Stimulated activated CD8-positive, alpha-beta memory T cell treated with anti-CD3 and anti-CD28 coated beads, Interleukin-12 subunit alpha, Interleukin-12 subunit beta, amount 100 ng/mL, for 24 hours (primary cell): ENCODE measurements around the gene DLGAP1.
A peak's percentile ranks its signal among the peaks of the same experiment; 100 is the strongest.
"Not testable (repeated sequence)": the region's sequence is repeated elsewhere in the genome, so short reads cannot be mapped to it uniquely, and the experiment has no call there.

Source experiments
- DNase-seq: peaks from one replicate; pipeline ENCODE4 v3.0.0-alpha.2; 2020; ENCODE audit errors: extremely low read depth

Gene DLGAP1

DNA sequence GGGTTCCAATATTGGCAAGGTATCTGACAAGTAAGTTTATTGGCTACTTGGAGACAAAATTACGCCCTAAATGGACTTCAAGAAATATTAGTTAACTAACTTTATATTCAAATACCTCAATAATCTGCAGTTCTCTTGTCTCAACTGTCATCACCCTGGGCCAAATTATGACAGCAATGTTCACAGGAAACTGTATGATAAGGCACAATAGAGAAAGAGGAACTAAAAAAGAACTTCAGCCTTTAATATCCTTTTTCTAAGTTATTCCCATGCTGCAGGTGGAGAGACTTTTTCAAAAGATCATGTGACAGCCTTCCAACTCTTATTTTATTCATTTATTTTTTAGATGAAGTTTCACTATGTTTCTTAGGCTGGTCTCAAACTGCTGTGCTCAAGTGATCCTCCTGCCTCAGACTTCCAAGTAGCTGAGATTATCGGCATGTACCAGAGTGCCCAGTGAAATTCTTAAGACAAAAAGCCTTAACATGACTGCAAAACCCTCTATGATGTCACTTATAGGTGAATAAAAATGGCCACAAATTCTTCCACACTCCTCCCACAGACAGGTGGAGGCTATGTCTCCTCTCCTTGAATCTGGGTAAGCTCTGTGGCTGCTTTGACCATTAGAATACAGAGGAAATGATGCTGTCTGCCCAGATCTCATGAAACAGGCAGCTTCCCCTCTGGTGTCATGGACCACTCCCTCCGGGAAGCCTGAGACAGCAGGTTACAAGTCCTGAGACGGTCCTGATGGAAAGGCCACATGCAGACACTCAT lies 794.2 kb downstream of the DLGAP1 start:
- no peak for DNase-seq

DNA sequence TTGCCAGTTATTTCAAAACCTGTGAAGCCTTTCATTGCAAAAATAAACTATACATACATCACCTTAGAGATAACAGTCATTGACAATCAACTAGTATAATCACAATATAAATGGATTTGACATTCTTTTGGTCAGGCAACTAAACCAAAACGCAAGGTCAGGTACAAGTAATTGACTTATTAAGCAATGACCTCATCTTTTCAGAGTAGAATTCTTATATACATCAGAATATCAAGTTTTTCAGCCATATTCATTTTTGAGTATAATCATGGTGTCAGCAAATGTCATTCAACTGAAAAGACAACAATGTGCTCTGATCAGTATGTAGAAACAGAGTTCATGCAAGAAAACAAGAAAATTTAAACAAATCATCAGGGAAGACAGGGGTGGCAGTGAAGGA lies 796.6 kb downstream of the DLGAP1 start:
- DNase-seq: no peak

DNA sequence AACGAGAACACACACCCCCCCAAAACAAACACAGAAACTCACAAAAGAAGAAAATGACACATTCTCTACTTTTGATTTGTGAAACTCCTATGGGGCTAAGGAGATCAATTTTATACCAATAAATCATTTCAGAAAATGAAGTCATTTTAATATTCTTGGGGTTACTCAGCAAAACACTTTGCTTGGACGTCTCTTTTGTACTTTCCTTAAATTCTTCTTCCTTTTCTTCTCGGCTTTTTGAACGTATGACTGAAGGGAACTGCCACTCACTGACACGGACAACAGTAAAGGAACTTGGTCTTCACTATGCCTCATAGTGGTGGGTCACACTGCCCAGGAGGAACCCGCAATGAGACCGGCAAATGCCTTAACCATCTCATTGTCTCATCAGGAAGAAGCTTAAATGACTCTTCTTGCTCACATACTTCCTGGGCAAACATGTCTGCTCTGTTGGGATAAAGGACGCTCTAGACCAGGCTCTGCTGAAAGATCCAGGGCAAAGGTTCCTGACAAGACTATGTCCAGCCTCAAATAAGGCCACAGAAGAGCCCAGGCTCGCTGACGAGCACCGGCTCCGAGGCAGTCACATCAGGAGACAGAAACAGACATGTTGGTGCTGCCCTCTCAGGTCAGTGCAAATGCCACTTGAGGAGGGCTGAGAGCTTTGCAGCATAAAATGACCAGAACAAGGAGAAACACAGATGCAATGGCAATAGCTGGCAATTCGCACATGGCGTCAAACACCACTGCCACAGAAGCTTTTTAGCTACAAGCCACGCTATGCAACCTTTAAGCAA lies 799.7 kb downstream of the DLGAP1 start:
- DNase-seq: no peak

DNA sequence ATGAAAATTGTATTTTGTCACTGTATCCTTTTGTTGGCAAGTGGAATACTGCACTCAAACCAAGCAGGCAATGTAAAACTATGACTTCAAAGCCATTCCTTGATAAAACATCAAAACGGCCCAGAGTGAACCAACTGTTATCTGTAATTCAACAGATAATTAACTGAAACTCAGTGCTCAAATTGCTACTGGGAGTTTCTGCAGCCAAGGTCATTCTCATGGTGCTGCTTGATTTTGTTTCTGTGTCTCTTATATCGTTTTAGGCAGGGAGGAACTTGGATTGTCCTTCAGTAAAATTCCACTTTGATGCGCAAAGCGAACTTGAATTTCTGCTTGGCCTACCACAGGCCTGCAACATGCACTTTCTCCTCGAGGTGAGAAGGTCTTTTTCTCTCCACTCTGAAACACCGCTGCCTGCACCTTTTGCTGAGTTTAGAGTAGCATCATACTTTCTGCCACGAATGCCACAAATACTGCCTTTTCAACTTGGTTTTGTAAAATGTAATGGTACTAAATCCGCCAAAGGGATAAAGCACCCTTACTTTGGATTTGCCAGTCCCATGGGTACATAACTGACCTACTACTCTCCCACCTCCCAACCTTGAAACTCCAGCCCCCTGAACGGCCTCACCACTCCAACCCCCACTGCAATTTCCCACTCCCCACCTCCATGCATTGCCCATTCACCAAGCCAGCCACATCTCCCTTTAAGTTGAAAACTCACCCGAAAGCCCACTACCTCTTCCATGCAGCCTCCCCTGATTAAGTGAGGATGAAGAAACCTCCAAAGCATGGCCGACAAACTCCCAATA lies 800.5 kb downstream of the DLGAP1 start:
- no peak for DNase-seq

DNA sequence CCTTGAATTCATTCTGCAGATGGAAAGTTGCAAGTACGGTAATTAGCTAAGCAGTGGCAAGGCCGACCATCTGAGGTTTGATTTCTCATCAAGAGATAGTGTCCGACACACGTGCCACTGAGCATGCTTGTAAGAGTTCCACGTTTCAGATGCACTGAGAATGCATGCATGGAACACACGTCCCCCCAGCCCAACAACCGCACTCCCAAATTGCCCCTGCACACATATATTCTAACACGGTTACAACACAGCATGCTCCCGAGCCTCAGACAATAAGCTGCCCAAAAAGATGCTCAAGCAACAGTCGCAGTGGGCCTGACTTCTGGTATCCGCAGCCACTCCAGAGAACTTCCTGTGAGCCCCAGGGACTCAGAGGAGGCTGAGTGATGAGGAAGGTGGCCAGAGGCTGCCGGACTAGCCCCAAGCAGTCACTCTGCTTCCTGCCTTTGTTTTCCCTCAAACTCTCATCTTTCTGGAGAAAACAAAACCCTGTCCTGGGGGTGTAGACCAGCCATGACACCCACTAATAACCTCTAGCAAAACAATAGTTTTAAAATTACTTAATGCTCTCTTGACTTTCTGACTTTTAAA lies 801.2 kb downstream of the DLGAP1 start:
- DNase-seq: no peak

DNA sequence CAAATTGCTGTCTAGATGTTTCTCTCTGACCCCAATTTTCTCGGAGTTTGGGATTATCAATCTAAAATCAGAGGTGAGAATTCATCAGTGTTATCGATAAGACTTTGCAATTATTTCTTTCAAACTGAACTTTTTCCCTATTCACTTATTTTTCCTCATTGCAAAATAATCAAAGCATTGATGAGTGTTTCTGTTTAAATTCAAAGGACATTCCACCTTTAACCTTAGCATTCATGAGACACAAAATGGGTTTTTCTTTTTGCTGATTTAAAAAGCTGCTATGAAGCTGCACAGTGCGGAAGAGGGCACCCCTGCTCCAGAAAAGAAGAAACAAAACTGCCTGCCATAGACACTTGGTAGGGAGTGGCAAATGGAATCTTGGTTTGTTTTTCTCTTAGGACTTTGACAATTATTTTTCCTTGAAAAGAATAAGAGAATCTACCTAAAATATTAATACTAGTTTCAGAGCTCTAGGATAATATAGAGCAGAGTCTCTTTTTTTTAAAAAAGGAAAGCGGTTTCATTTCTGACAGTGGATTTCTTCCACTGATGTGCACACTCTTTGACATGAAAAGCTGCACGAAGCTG lies 801.8 kb downstream of the DLGAP1 start:
- DNase-seq: no peak

DNA sequence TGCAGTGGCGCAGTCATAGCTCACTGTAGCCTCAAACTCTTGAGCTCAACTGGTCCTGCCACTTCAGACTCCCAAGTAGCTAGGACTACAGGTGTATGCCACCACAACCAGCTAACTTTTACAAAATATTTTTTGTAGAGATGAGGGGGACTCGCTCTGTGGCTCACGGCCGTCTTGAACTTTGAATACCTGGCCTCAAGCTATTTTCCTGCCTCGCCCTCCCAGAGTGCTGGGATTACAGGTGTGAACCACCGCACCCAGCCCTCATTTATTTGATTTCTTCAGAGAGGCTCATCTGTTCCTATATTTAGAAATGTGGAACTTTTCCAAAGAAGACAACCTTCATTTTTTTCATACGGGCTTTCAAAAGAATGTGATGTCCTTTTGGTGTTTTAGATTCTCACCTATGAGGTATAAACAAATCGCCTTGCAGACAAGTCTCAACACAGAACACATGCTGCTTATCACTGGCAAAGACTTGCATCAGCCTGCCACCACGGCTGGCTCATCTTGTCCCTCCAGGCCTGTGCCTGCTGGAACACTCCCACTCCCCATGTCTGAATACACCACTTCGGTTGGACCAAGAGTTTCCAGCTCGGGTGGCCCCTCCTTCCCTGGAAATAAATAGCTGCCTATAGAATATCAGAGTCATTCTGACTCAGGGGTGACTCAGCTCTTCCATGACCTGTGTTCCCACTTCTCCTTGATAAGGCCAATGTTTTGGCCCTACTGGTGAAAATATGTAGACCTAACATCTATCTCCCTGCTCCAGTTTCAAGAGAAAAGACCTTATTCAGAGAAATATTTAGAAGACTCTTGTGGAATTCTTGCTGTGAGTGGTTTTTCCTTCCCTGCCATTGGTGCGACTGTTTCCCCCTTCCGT lies 802.5 kb downstream of the DLGAP1 start:
- DNase-seq: peak; percentile 40

DNA sequence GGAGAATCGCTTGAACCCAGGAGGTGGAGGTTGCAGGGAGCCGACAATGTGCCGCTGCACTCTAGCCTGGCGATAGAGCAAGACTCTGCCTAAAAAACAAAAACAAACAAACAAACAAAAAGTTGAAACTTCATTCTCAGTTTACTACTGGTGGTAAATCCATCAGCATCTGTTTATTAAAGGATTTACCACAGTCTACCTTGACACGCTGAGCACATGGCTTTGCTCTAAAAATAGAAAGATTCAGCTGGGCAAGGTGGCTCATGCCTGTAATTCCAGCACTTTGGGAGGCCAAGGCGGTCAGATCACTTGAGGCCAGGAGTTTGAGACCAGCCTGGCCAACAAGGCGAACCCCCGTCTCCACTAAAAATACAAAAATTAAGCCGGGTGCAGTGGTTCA lies 803.8 kb downstream of the DLGAP1 start:
- DNase-seq: no peak

DNA sequence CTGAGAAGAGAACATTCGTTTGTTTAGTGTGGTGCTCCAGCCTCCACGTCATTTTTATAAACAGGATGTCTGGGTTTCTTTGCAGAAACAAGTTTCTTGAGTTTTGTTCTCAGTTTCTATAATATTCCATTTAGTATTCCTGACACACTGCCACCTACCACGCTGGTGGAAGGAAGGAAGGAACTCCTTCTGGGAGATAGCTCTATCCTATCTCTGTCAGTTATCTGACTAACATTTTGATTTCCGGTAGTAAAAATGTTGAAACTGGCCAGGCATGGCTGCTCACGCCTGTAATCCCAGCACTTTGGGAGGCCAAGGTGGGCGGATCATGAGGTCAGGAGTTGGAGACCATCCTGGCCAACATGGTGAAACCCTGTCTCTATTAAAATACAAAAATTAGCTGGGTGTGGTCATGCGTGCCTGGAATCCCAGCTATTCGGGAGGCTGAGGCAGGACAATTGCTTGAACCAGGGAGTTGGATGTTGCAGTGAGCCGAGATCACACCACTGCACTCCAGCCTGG lies 804.5 kb downstream of the DLGAP1 start:
- not testable (repeated sequence) for DNase-seq

DNA sequence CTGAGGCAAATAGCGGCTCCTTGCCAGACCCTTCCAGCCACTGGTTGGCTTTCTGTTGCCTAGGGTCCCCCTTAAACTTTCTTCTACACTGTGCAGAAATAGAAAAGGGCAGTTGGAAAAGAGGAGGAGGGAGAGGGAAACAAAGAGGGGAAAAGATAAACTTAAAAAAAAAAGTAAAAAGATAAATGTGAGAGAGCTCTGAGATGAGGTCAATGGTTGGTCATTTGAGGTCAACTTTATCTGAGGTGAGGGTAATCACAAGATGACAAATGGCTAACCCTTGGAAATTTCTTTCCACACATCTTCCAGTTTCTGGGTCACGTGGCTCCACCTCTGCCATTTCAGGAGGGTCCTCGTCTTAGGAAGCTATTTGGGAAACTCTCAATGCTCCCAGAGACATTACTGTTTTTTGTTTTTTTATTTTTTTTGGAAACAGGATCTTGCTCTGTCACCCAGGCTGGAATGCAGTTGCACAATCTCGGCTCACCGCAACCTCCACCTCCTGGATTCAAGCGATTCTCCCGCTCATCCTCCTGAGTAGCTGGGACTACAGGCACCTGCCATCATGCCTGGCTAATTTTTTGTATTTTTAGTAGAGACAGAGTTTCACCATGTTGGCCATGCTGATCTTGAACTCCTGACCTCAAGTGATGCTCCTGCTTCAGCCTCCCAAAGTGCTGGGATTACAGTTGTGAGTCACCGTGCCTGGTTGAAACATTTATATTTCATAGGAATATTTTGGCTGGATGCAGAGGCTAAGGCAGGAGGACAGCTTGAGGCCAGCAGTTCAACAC lies 805.3 kb downstream of the DLGAP1 start:
- DNase-seq: no peak

DNA sequence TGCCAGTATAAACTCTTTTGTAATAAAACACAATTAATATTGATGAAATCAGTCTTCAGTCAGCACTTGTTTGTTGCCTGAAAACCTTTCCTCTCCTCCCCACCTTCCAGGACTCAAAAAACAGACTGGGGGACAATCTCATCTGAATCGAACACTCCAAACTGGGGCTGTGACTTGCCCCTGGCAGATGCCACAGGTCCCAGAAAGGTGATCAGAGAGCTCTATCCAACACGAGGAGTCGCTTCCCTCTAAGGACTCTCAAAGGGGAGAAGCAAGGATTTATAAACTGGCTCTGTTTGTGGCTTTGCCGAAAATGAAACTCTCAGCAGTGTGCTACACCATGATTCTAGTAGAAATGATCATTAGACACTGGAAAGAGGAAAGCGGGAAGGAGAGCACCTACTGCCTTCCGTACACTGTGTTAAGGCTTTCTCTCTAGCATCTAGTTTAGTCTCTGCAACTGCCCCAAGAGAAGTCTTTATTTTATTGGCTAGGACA lies 805.9 kb downstream of the DLGAP1 start:
- no peak for DNase-seq

DNA sequence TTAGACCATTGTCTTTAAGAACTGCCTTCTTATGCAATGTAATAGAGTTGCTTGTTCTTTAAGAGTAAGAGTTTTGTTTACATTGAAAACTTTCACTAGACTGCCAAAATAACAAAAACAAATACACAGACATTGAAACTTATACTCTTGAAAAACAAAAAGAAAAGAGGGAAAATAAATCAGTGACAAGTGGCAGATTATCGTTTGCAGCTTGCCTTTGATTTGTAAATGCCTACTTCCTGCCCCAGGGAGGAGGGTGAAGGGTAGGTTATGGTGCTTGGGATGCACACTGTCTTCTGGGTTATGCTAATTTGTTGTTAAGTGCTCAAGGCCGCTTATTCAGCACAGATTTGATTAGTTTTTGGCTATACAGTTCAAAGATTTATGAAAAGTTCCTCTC lies 806.5 kb downstream of the DLGAP1 start:
- no peak for DNase-seq

DNA sequence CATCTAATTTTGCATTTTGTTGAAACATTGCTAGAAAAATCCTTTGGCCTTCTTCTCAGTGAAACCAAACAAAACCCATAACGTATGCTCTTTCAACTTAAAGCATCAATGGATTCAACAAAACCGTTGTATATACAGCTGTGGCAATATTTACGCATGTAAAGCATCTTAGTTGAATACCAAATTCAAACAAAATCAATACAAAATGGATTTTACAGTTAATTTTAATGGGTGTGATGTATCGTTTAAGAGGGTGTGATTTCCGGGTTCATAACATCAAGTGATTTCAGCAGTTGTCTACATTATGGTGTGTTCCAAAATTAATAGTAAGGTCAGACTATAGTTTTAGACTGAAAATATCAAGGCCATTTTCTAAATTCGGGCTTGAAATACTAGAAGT lies 806.9 kb downstream of the DLGAP1 start:
- DNase-seq: no peak

DNA sequence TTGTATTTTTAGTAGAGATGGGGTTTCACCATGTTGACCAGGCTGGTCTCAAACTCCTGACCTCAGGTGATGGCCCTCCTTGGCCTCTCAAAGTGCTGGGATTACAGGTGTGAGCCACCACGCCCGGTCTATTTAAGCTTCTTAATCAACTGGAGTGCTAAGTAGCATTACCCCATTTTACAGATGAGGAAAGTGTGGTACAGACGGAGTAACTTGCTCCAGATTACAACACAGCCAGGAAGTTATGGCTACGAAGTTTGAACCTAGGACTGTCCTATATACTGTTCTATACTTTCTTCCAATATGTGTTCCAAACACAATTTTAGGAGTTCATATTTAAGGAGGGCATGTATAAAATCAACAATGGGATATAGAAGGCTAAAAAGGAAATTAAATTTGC lies 807.5 kb downstream of the DLGAP1 start:
- DNase-seq: no peak

DNA sequence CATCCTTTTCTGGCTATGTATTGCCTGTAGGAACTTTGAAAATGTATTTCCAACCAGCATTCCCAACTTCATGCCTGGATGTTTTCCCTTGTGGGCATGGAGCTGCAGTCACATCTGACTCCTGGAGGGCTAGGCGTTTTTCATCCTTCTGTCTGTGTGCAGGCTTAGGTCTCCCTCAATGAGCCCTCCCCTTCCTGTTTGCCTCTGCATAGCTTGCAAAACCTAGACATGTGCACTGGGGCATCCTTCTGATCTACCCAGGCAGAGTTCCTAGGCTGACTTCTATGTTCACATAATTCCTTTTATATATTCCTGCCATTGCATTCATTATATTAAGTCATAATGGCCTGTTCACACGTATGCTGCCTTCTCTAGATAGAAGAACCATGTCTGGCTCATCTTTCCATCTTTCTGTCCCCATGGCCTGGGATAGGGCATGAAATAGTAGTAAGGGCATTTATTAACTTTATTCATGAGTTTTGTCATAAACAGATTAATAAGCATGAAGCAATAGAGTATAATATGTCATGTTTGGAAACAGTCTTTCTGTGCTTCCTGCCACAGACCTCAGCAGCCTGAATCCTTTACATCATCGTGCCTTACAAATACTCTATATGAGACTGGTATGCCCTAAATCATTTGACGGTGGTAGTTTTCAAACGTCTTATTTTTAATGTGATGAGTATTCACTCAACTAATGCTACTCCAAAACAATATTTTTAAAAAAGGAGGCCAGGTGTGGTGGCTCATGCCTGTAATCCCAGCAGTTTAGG lies 809.5 kb downstream of the DLGAP1 start:
- no peak for DNase-seq

DNA sequence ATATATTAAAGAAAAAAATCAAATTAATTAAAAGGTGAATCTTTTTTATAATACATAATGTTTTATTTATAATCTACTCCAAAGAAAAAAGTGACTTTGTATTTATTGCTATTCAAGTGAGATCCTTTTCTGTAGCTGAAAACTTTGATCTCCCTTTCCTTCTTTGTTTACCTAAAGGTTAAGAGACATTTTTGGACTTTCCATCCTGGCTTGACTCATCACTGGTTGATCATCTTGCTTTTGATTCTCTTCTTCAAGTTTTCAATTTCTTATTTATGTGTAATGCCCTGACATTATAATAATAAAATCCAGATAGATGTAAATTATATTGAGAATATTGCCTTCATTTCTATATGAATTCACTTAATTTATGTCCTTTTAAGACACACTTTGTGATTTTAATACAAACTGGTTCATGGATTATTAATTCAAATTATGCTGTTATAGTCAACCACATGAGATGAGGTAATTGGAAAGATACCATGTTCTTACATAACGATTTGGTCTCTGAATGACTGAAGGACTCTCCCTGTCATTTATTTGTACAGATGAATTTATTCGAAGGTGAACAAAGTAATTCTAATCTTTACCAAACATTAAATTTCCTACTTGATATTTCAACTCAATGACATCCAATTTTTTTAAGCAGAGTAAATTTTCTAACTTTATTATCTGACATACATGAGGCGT lies 820.7 kb downstream of the DLGAP1 start:
- DNase-seq: no peak

DNA sequence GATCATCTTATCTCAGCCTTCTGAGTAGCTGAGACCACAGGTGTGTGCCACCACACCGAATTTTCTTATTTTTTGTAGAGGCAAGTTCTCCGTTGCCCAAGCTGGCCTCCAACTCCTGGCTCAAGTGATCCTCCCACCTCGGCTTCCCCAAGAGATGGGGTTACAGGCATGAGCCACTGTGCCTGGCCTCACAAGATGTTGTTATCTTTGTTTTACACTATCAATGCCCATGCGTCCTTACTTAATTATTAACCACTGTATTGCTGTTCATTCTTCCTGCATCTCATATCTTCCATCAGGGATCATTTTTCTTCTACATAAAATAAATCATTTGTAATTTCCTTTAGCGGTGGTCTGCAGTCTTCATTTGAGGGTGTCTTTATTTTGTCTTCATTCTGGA lies 823.2 kb downstream of the DLGAP1 start:
- DNase-seq: no peak

DNA sequence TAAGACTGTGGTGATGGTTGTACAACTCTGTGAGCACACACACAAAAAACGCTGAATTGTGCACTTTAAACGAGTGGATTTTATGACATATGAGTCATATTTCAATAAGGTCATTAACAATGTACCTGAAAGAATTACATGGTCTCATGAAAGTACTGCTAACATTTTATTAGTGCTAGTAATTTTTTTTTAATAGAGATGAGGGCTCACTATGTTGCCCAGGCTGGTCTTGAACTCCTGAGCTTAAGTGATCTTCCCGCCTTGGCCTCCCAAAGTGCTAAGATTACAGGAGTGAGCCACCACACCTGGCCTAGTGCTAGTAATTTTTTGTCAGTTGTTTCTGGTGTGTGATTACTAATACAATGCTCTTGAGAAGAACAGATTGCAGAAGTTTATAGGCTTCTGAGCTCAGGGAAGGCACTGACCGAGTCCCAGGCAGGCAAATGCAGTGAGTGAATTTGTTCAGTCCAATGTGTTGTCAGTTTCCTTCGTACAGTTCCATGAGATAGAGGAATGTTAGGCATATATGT lies 828.1 kb downstream of the DLGAP1 start:
- DNase-seq: no peak
